ENCODE measurements around the gene FAM222A. TPM values are rescaled to one million over a fixed set of nuclear protein-coding genes. Genes with fewer than 3 reads are reported as not detected.

The FAM222A gene
- total RNA-seq, 1 experiment from 2014 or later, result 3.7 TPM

- Histone ChIP-seq H3K36me3 (ENCODE audit: control insufficient read depth in 1 of 2, insufficient read depth in 2 of 2, low read length in 2 of 2) (no peaks in the 10 kb centered on the region), H3K9me3 (ENCODE audit: control insufficient read depth in 1 of 2, insufficient read depth in 1 of 2, low read depth in 1 of 2, low read length in 2 of 2) (no peaks in the 10 kb centered on the region), H3K9me2 (ENCODE audit: insufficient read depth) (no peaks in the 10 kb centered on the region), H4K20me1 (ENCODE audit: insufficient read depth) (no peaks in the 10 kb centered on the region), H3K4me1 (ENCODE audit: control insufficient read depth in 1 of 2, insufficient read depth in 2 of 2, low read length in 2 of 2) (peaks cover 6 to 20% of the 10 kb centered on the region in 2 experiments; a peak in 3 of 4 replicates), H3K27ac (ENCODE audit: low read depth, low read length) (peak overlapping the region; percentile 45; the same call in 1 of the 2 replicates), H3K27me3 (ENCODE audit: insufficient read depth, low read length) (no peaks in the 10 kb centered on the region), H2AFZ (ENCODE audit: low read depth, low read length, poor library complexity, severe bottlenecking) (no peak overlapping the region), H3K4me3 (replicated peaks in 1 of 2; ENCODE audit: low read depth in 1 of 2, low read length in 2 of 2) (peak overlapping the region; percentile 48 to 66), H3K9ac (ENCODE audit: low read length) (peak overlapping the region; percentile 64), H3K4me2 (ENCODE audit: low read length) (peak overlapping the region; percentile 95), H3K79me2 (ENCODE audit: insufficient read depth, low read length) (no peaks in the 10 kb centered on the region)
- DNase-seq (ENCODE audit: low read depth, low spot score) (no peak), ATAC-seq (peak; percentile 47)
- peak; percentile 28; the same call in 1 of the 2 replicates for TF ChIP-seq ZFX (IDR thresholded peaks at IDR 0.05)
- TF ChIP-seq, protein P1, sequence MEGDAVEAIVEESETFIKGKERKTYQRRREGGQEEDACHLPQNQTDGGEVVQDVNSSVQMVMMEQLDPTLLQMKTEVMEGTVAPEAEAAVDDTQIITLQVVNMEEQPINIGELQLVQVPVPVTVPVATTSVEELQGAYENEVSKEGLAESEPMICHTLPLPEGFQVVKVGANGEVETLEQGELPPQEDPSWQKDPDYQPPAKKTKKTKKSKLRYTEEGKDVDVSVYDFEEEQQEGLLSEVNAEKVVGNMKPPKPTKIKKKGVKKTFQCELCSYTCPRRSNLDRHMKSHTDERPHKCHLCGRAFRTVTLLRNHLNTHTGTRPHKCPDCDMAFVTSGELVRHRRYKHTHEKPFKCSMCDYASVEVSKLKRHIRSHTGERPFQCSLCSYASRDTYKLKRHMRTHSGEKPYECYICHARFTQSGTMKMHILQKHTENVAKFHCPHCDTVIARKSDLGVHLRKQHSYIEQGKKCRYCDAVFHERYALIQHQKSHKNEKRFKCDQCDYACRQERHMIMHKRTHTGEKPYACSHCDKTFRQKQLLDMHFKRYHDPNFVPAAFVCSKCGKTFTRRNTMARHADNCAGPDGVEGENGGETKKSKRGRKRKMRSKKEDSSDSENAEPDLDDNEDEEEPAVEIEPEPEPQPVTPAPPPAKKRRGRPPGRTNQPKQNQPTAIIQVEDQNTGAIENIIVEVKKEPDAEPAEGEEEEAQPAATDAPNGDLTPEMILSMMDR (IDR thresholded peaks at IDR 0.05 in 2 of 3, conservative IDR thresholded peaks at IDR 0.05 in 1 of 3; ENCODE audit: borderline replicate concordance in 1 of 3, insufficient read depth in 1 of 3, low read depth in 2 of 3, low read length in 2 of 3), result peak in 1 of 3 experiments; percentile 13; a peak in 1 of 6 replicates
- TF ChIP-seq REST (IDR thresholded peaks at IDR 0.05; ENCODE audit: low read depth), result no peak
- BruUV-seq (replicated peaks), result no TSS peak
- RAD21 ChIA-PET (ENCODE audit: low non-redundant PET in 1 of 2, low total read pairs in 2 of 2, uncharacterized antibody in 2 of 2, unreplicated experiment in 2 of 2), result interaction anchor here (0.7 to 1.3 kb wide), 2 partner anchors 20 to 117 kb away, joined by 3 to 4 read pairs; no protein-coding TSS in a partner anchor
- CTCF ChIA-PET, result interaction anchor here (3.6 kb wide), 1 partner anchor 117 kb away, joined by 15 read pairs; no protein-coding TSS in a partner anchor
- POLR2A ChIA-PET, result interaction anchor here (0.9 to 1.3 kb wide), 2 partner anchors 8 to 35 kb away, joined by 3 to 4 read pairs; no protein-coding TSS in a partner anchor
- intact Hi-C loops (cut with micrococcal nuclease), result no loop called here
These were observed 702 bp downstream of the FAM222A start for GRCh38 chr12:109714141-109714912.
